IPS DF 6.9 (cell line): ENCODE results near the gene IAH1.
"Not testable (repeated sequence)": the region's sequence is repeated elsewhere in the genome, so short reads cannot be mapped to it uniquely, and the experiment has no call there.

Source experiments
- DNase-seq: peaks from one replicate; pipeline ENCODE4 v3.0.0-alpha.2; 2013; ENCODE audit warnings: low read depth, low spot score
- H3K27ac ChIP-seq: one replicate; pipeline ENCODE4 v1.5.1; 2013; ENCODE audit warnings: low read length, control low read depth
- H3K27me3 ChIP-seq: 2 replicates; pipeline ENCODE4 v1.6.1; 2013; ENCODE audit warnings: mild to moderate bottlenecking, low read length; ENCODE audit not compliant: control insufficient read depth, insufficient read depth
- H3K36me3 ChIP-seq: 2 replicates; pipeline ENCODE4 v1.6.1; 2013; ENCODE audit warnings: low read length; ENCODE audit not compliant: control insufficient read depth, insufficient read depth
- H3K4me1 ChIP-seq: 2 replicates; pipeline ENCODE4 v1.6.1; 2013; ENCODE audit warnings: low read length; ENCODE audit not compliant: control insufficient read depth, insufficient read depth
- H3K4me3 ChIP-seq: 2 replicates; pipeline ENCODE4 v1.5.1; 2013; ENCODE audit warnings: mild to moderate bottlenecking, low read length
- H3K9me3 ChIP-seq: 2 replicates; pipeline ENCODE4 v1.6.1; 2013; ENCODE audit warnings: low read length, inconsistent platforms; ENCODE audit not compliant: control insufficient read depth, insufficient read depth
- WGBS: extraction: QIAGEN DNeasy Blood & Tissue Kit; methylation state at CpG from one replicate; pipeline ENCODE4 v1.1.7; 2013; ENCODE audit warnings: mixed read lengths, missing lambda C conversion rate; ENCODE audit not compliant: insufficient read length, insufficient coverage; 5-methylcytosine and 5-hydroxymethylcytosine counted together

The IAH1 gene

GRCh38 chr2:9492927-9493326 is 18.6 kb downstream of the IAH1 start:
- no peaks in the 10 kb centered on the region for H3K27me3 ChIP-seq
- no peak for DNase-seq
- WGBS: no CpG with 5 or more reads among the region's 2 CpGs
- H3K36me3 ChIP-seq: peaks cover 17% of the 10 kb centered on the region
- H3K9me3 ChIP-seq: no peaks in the 10 kb centered on the region
- H3K27ac ChIP-seq: no peak overlapping the region
- H3K4me3 ChIP-seq: no peak overlapping the region
- H3K4me1 ChIP-seq: peaks cover 1% of the 10 kb centered on the region; the same call in 1 of the 2 replicates

GRCh38 chr2:9493478-9493877 is 19.1 kb downstream of the IAH1 start:
- H3K9me3 ChIP-seq: no peaks in the 10 kb centered on the region
- no peak overlapping the region for H3K27ac ChIP-seq
- DNase-seq: no peak
- H3K36me3 ChIP-seq: peaks cover 17% of the 10 kb centered on the region
- no peak overlapping the region for H3K4me3 ChIP-seq
- 100% methylated on average over 1 of the region's 3 CpGs for WGBS
- H3K4me1 ChIP-seq: peaks cover 1% of the 10 kb centered on the region; the same call in 1 of the 2 replicates
- no peaks in the 10 kb centered on the region for H3K27me3 ChIP-seq

- Histone ChIP-seq H3K27me3 (no peaks in the 10 kb centered on the region), H3K9me3 (no peaks in the 10 kb centered on the region), H3K36me3 (peaks cover 17% of the 10 kb centered on the region), H3K27ac (no peak overlapping the region), H3K4me3 (no peak overlapping the region), H3K4me1 (peaks cover 1% of the 10 kb centered on the region; the same call in 1 of the 2 replicates)
- no CpG with 5 or more reads among the region's 1 CpG for WGBS
- no peak for DNase-seq
Observed at GRCh38 chr2:9494081-9494480, 19.7 kb downstream of the IAH1 start.

GRCh38 chr2:9497017-9497416 is 22.7 kb downstream of the IAH1 start:
- WGBS: no CpG with 5 or more reads among the region's 4 CpGs
- Histone ChIP-seq H3K27me3 (no peaks in the 10 kb centered on the region), H3K4me1 (peaks cover 1% of the 10 kb centered on the region; the same call in 1 of the 2 replicates), H3K4me3 (no peak overlapping the region), H3K27ac (no peak overlapping the region), H3K9me3 (no peaks in the 10 kb centered on the region), H3K36me3 (peaks cover 7% of the 10 kb centered on the region; the same call in 1 of the 2 replicates)
- DNase-seq: no peak

- peaks cover 7% of the 10 kb centered on the region; the same call in 1 of the 2 replicates for H3K36me3 ChIP-seq
Observed at GRCh38 chr2:9498210-9498609, 23.9 kb downstream of the IAH1 start.

GRCh38 chr2:9508931-9509330 is 34.6 kb downstream of the IAH1 start:
- H3K36me3 ChIP-seq: no peaks in the 10 kb centered on the region; the same call in 1 of the 2 replicates
- no CpG with 5 or more reads among the region's 1 CpG for WGBS

More at GRCh38 chr2:9498210-9498609, 23.9 kb downstream of the IAH1 start:
- WGBS: no CpG with 5 or more reads among the region's 1 CpG
- no peak overlapping the region for H3K4me3 ChIP-seq
- peaks cover 1% of the 10 kb centered on the region; the same call in 1 of the 2 replicates for H3K4me1 ChIP-seq
- no peaks in the 10 kb centered on the region for H3K9me3 ChIP-seq
- no peaks in the 10 kb centered on the region for H3K27me3 ChIP-seq
- H3K27ac ChIP-seq: no peak overlapping the region
- no peak for DNase-seq

GRCh38 chr2:9513946-9514345 is 39.6 kb downstream of the IAH1 start:
- H3K36me3 ChIP-seq, H3K4me1 ChIP-seq, DNase-seq, H3K9me3 ChIP-seq, H3K27me3 ChIP-seq, H3K4me3 ChIP-seq, H3K27ac ChIP-seq: not testable (repeated sequence)
- WGBS: no CpG with 5 or more reads among the region's 3 CpGs

More at GRCh38 chr2:9508931-9509330, 34.6 kb downstream of the IAH1 start:
- no peak for DNase-seq
- H3K4me1 ChIP-seq: no peaks in the 10 kb centered on the region
- H3K27ac ChIP-seq: no peak overlapping the region
- no peaks in the 10 kb centered on the region for H3K9me3 ChIP-seq
- H3K27me3 ChIP-seq: no peaks in the 10 kb centered on the region
- H3K4me3 ChIP-seq: no peak overlapping the region

- no CpG with 5 or more reads among the region's 2 CpGs for WGBS
- Histone ChIP-seq H3K27me3 (no peaks in the 10 kb centered on the region), H3K27ac (no peak overlapping the region), H3K9me3 (no peaks in the 10 kb centered on the region), H3K36me3 (no peaks in the 10 kb centered on the region; the same call in 1 of the 2 replicates), H3K4me1 (no peaks in the 10 kb centered on the region), H3K4me3 (no peak overlapping the region)
- no peak for DNase-seq
Observed at GRCh38 chr2:9517118-9517782, 42.9 kb downstream of the IAH1 start.

GRCh38 chr2:9518163-9518562 is 43.8 kb downstream of the IAH1 start:
- Histone ChIP-seq H3K4me1 (no peaks in the 10 kb centered on the region), H3K27me3 (no peaks in the 10 kb centered on the region), H3K36me3 (no peaks in the 10 kb centered on the region; the same call in 1 of the 2 replicates), H3K27ac (no peak overlapping the region), H3K9me3 (no peaks in the 10 kb centered on the region), H3K4me3 (no peak overlapping the region)
- no peak for DNase-seq
- WGBS: no CpG with 5 or more reads among the region's 3 CpGs

GRCh38 chr2:9518780-9519179 is 44.4 kb downstream of the IAH1 start:
- H3K27ac ChIP-seq: no peak overlapping the region
- no peaks in the 10 kb centered on the region for H3K4me1 ChIP-seq
- H3K36me3 ChIP-seq: no peaks in the 10 kb centered on the region; the same call in 1 of the 2 replicates
- no peak for DNase-seq
- no peaks in the 10 kb centered on the region for H3K9me3 ChIP-seq
- no CpG with 5 or more reads among the region's 7 CpGs for WGBS
- no peak overlapping the region for H3K4me3 ChIP-seq
- H3K27me3 ChIP-seq: no peaks in the 10 kb centered on the region

GRCh38 chr2:9519250-9519649 is 44.9 kb downstream of the IAH1 start:
- no CpG with 5 or more reads among the region's 2 CpGs for WGBS
- H3K9me3 ChIP-seq: no peaks in the 10 kb centered on the region
- no peaks in the 10 kb centered on the region for H3K4me1 ChIP-seq
- H3K27me3 ChIP-seq: no peaks in the 10 kb centered on the region
- H3K4me3 ChIP-seq: no peak overlapping the region
- no peak for DNase-seq
- no peak overlapping the region for H3K27ac ChIP-seq
- no peaks in the 10 kb centered on the region; the same call in 1 of the 2 replicates for H3K36me3 ChIP-seq
